ENCODE results near the gene KRTAP10-6.

Gene KRTAP10-6

DNA sequence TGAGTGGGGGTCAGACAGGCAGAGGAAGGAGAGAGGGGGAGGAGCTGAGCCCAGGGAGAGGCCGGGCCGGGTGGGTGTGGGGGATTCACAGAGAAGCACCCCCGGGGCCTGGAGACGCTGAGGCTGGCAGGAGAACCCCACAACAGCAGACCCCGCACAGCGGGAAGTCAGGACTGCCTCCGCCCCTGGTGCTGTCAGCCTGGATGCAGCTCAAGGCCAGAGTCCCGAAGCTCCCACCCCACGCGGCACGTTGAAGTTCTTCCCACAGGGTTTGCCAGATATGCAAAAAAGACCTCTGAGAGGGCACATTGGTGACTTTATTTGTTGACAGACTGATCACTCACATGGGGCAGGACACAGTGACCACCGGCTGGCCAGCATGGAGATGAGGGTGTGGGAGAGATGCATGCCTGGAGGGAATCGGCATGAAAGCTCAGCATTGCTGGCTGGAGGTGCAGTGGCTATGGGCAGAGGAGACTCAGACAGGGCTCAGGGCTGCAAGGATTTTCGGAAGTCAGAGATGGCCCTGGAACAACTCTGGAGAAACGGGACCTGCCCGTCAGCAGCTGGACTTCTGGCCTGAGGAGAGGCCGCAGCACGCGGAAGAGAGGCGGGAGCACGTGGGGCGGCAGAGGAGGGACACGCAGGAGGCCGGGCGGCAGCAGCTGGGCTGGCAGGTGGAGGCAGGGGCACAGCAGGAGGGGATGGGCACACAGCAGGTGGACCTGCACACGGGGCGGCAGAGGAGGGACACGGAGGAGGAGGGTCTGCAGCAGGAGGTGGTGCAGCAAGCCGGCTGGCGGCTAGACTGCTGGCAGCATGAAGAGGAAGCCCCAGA lies 34.6 kb downstream of the KRTAP10-6 start:
- DNase-seq, result no peak
- Histone ChIP-seq H3K27me3 (replicated peaks) (peaks cover 12% of the 10 kb centered on the region), H3K36me3 (replicated peaks) (no peaks in the 10 kb centered on the region), H3K4me3 (ENCODE audit: low read depth, low read length) (no peak overlapping the region), H3K27ac (no peak overlapping the region)
- in situ Hi-C loops (cut with HindIII; ENCODE audit: low pct_ligation_motif_present, low sequenced_read_pairs), result no loop called here
- TF ChIP-seq, protein P1, sequence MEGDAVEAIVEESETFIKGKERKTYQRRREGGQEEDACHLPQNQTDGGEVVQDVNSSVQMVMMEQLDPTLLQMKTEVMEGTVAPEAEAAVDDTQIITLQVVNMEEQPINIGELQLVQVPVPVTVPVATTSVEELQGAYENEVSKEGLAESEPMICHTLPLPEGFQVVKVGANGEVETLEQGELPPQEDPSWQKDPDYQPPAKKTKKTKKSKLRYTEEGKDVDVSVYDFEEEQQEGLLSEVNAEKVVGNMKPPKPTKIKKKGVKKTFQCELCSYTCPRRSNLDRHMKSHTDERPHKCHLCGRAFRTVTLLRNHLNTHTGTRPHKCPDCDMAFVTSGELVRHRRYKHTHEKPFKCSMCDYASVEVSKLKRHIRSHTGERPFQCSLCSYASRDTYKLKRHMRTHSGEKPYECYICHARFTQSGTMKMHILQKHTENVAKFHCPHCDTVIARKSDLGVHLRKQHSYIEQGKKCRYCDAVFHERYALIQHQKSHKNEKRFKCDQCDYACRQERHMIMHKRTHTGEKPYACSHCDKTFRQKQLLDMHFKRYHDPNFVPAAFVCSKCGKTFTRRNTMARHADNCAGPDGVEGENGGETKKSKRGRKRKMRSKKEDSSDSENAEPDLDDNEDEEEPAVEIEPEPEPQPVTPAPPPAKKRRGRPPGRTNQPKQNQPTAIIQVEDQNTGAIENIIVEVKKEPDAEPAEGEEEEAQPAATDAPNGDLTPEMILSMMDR (IDR thresholded peaks at IDR 0.05; ENCODE audit: low read depth, low read length, missing control alignments), result no peak

DNA sequence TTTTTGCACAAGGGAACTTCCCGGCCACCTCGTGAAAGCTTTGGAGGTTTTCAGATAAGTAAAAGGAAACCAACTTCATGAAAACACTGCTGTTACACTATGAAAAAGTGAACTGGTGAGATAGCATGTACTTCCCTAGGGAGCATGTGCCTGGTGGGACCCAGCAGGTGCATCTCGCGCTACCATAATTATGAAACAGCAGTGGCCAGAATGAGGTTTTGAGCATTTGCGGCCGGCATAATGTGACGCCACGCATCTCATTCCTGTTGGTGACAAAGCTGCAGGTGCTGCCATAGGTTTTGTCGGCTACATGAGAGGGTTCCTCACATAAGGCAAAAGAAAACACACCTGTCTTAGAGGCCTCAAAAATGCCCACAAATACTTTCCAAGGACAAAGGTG lies 35.4 kb downstream of the KRTAP10-6 start:
- no peak for DNase-seq
- peaks cover 12% of the 10 kb centered on the region for H3K27me3 ChIP-seq (replicated peaks)
- no peaks in the 10 kb centered on the region for H3K36me3 ChIP-seq (replicated peaks)
- in situ Hi-C loops (cut with HindIII; ENCODE audit: low pct_ligation_motif_present, low sequenced_read_pairs), result no loop called here
- no peak overlapping the region for H3K27ac ChIP-seq
- H3K4me3 ChIP-seq (ENCODE audit: low read depth, low read length), result no peak overlapping the region
- TF ChIP-seq, protein P1 (IDR thresholded peaks at IDR 0.05; ENCODE audit: low read depth, low read length, missing control alignments), result no peak

DNA sequence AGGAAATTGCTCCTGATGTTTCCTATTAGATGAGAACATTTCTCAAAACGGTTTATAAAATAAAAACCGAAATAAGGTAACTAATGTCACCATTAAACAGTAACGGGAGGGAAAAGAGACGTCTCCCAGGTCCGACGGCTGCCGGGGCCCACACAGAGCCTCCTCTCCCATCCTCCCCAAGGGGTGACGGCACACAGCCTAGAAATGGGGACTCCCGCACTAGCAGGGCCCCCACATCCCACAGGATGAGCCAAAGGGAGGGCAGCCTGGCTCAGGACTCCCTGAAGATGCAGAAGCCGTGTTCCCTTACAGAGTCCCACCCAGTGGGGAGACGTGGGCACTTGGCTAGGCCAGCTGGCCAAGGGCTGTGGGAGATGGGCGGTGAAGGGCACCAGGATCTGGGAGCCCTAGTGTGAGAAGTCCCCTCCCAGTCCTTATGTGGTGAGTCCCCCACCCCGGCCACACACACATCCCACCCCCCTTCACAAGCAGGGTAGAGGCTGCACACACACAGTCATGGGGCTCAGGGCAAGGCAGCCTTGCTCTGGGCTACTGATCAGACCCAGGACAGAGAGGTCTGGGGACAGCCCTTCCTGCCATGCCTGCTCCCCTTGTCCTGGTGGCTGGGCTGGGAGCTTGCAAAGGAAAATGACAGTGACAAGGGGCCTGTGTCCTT lies 37.0 kb downstream of the KRTAP10-6 start:
- in situ Hi-C loops (cut with HindIII; ENCODE audit: low pct_ligation_motif_present, low sequenced_read_pairs), result no loop called here
- Histone ChIP-seq H3K27ac (no peak overlapping the region), H3K36me3 (replicated peaks) (no peaks in the 10 kb centered on the region), H3K27me3 (replicated peaks) (peaks cover 12% of the 10 kb centered on the region), H3K4me3 (ENCODE audit: low read depth, low read length) (no peak overlapping the region)
- no peak for DNase-seq
- TF ChIP-seq, protein P1 (IDR thresholded peaks at IDR 0.05; ENCODE audit: low read depth, low read length, missing control alignments), result no peak

DNA sequence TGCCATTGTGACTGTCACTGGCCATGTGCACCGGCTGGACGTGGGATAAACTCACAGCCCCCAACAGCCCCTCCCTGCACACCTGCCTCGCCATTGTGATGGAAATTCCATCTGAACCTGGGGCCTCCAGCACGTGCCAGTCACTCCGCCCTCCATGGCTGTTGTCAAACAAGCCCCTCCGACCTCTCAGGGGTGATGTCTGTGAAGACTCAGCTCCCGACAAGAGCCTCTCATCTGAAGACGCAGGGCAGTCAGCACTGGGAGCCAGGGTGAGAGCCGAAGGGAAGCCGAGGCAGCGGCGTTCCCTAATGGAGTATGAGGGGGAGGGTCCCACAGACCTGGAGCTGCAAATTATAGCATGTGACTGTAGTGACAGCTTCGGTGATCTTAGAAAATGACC lies 39.6 kb downstream of the KRTAP10-6 start:
- H3K36me3 ChIP-seq (replicated peaks), result no peaks in the 10 kb centered on the region
- in situ Hi-C loops (cut with HindIII; ENCODE audit: low pct_ligation_motif_present, low sequenced_read_pairs), result no loop called here
- no peak overlapping the region for H3K4me3 ChIP-seq (ENCODE audit: low read depth, low read length)
- TF ChIP-seq, protein P1 (IDR thresholded peaks at IDR 0.05; ENCODE audit: low read depth, low read length, missing control alignments), result no peak
- H3K27me3 ChIP-seq (replicated peaks), result peaks cover 15% of the 10 kb centered on the region
- no peak for DNase-seq
- H3K27ac ChIP-seq, result no peak overlapping the region

DNA sequence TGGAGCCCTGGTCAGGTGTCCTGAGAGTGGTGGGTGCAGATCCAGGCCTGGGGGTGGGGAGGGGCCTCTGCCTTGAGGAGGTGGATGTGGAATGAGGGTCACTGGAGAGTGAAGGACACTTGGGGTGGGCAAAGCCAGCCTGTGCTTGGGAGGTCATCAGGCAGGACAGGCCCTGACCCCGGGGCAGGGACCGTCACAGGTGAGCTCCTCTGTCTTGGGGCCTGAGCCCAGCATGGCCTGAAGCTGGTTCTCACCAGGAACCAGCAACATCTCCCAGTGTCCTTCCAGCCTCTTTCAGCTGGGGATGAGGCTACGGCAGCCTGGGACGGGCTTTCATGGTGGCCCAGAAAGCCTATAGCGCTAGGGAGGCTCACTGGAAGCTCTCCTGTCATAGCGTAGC lies 40.2 kb downstream of the KRTAP10-6 start:
- H3K27me3 ChIP-seq (replicated peaks), result peaks cover 11% of the 10 kb centered on the region
- in situ Hi-C loops (cut with HindIII; ENCODE audit: low pct_ligation_motif_present, low sequenced_read_pairs), result no loop called here
- TF ChIP-seq, protein P1 (IDR thresholded peaks at IDR 0.05; ENCODE audit: low read depth, low read length, missing control alignments), result no peak
- H3K36me3 ChIP-seq (replicated peaks), result no peaks in the 10 kb centered on the region
- no peak overlapping the region for H3K4me3 ChIP-seq (ENCODE audit: low read depth, low read length)
- no peak for DNase-seq
- H3K27ac ChIP-seq, result no peak overlapping the region

All from brain microvascular endothelial cell (primary cell).